T-cell (primary cell): Measurements from ENCODE around the gene SUGP1. TPM values are rescaled to one million over a fixed set of nuclear protein-coding genes. Genes with fewer than 3 reads are reported as not detected.

ENCODE experiments used
- ATAC-seq, 4 experiments: fragments of 200-7000 bp in 3 of 4; fragments of 150-1000 bp in 1 of 4; cut with Tn5 transposase; replicated peaks in 1 of 4; 1 replicate in 3 of 4; 2 replicates in 1 of 4; pipeline ENCODE4 v1.10.0; 2021; ENCODE audit warnings: moderate library complexity in 3 of 4, mild to moderate bottlenecking in 2 of 4, moderate number of reproducible peaks in 1 of 4
- CTCF ChIA-PET, 2 donors: fragments of 300-600 bp; sonication (Branson Sonifier 250); formaldehyde crosslinking; loops; one replicate each; lab custom pipeline; 2022; ENCODE audit warnings: antibody characterized with exemption in 2 of 2; lab: Charles Lee
- POLR2A ChIA-PET, 2 donors: fragments of 300-600 bp; sonication (Branson Sonifier 250); formaldehyde crosslinking; loops; one replicate each; lab custom pipeline; 2022; ENCODE audit warnings: antibody characterized with exemption in 2 of 2; lab: Charles Lee
- DNase-seq, 35 experiments: peaks; one replicate each; pipeline versions ENCODE4 v3.0.0 to v3.0.0-alpha.2; 2013 to 2023
- H3K27ac ChIP-seq: one replicate; pipeline ENCODE4 v1.5.1; 2013; ENCODE audit warnings: low read length
- H3K27me3 ChIP-seq, 2 experiments: replicated peaks in 1 of 2; 1 replicate in 1 of 2; 2 replicates in 1 of 2; pipeline versions ENCODE4 v1.6.1 to v1.7.0; 2013; ENCODE audit warnings: low read length in 1 of 2, mixed read lengths in 1 of 2; ENCODE audit not compliant: control insufficient read depth in 2 of 2, insufficient read depth in 2 of 2; ENCODE audit errors: extremely low read depth in 1 of 2
- H3K36me3 ChIP-seq, 2 donors: 1 replicate in 1 of 2; 2 replicates in 1 of 2; pipeline versions ENCODE4 v1.6.1 to v1.7.0; 2013; ENCODE audit warnings: low read length in 1 of 2; ENCODE audit not compliant: control insufficient read depth in 2 of 2, insufficient read depth in 1 of 2; ENCODE audit errors: extremely low read depth in 1 of 2
- H3K4me1 ChIP-seq, 2 experiments: 1 replicate in 1 of 2; 2 replicates in 1 of 2; pipeline versions ENCODE4 v1.6.1 to v1.7.0; 2013; ENCODE audit warnings: low read length in 2 of 2, mixed read lengths in 1 of 2; ENCODE audit not compliant: insufficient read depth in 2 of 2, control insufficient read depth in 1 of 2; ENCODE audit errors: extremely low read depth in 1 of 2
- H3K4me3 ChIP-seq, 2 donors: 1 replicate in 1 of 2; 2 replicates in 1 of 2; pipeline versions ENCODE4 v1.5.1 to v1.7.0; 2013; ENCODE audit warnings: mild to moderate bottlenecking in 2 of 2, low read length in 1 of 2, moderate library complexity in 1 of 2; ENCODE audit not compliant: control insufficient read depth in 1 of 2; ENCODE audit errors: extremely low read depth in 1 of 2
- H3K9me3 ChIP-seq: 2 replicates; pipeline ENCODE4 v1.7.0; 2013
- H3K27ac Mint-ChIP-seq, 2 donors: one replicate each; pipeline ENCODE4 v1.8.0; 2020 to 2021; ENCODE audit warnings: mild to moderate bottlenecking in 2 of 2, mixed read lengths in 2 of 2
- H3K27me3 Mint-ChIP-seq, 2 donors: one replicate each; pipeline ENCODE4 v1.8.0; 2021 to 2022; ENCODE audit warnings: mixed read lengths in 2 of 2
- H3K36me3 Mint-ChIP-seq: one replicate; pipeline ENCODE4 v1.8.0; 2021; ENCODE audit warnings: mixed read lengths
- H3K4me1 Mint-ChIP-seq, 3 donors: one replicate each; pipeline ENCODE4 v1.8.0; 2020 to 2022; ENCODE audit warnings: mixed read lengths in 3 of 3, mild to moderate bottlenecking in 1 of 3
- H3K4me3 Mint-ChIP-seq, 3 donors: one replicate each; pipeline ENCODE4 v1.8.0; 2020 to 2022; ENCODE audit warnings: mild to moderate bottlenecking in 3 of 3, mixed read lengths in 3 of 3, moderate library complexity in 3 of 3
- H3K9me3 Mint-ChIP-seq, 3 donors: one replicate each; pipeline ENCODE4 v1.8.0; 2020 to 2022; ENCODE audit warnings: mixed read lengths in 3 of 3
- WGBS: methylation state at CpG from one replicate; pipeline ENCODE4 v1.1.5; 2013; ENCODE audit warnings: missing lambda C conversion rate; ENCODE audit not compliant: insufficient coverage; 5-methylcytosine and 5-hydroxymethylcytosine counted together
- total RNA-seq, 35 experiments: library from RNA in 6 of 35; stranded (reverse) in 6 of 35; fragments of 120-200 nt in 1 of 35; gene quantifications; one replicate each; pipeline versions ENCODE4 v1.2.1 to v1.2.4 and lab custom pipeline; 2013 to 2026

SUGP1 gene
- total RNA-seq, 5 donors from 2014 or later (not counting 1 experiment from before 2014, with no cell fraction given): 59.5 to 89.8 (median 87.4) TPM

DNA sequence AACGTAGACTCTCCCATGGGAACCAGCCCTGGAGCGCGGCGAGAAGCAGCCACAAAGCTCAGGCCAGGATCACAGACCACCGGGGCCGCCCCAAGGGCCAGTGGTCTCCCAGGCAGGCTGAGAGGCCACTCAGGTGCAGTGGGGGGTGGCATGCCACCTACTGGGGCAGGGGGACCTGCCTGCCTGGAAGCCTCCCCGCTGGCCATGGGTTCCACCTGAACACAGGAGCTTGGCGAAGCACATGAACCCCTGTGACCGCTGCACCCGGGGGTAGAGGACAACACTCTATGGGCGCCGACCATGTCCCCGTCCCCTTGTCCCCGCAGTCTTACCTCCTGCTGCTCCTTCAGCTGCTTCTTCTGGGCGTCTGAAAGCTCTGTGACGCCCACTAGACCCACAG, 40.5 kb downstream of the SUGP1 start:
- Mint-ChIP-seq H3K4me3 (no peak overlapping the region), H3K36me3 (peaks cover 54% of the 10 kb centered on the region), H3K4me1 (no peaks in the 10 kb centered on the region), H3K27ac (no peak overlapping the region), H3K9me3 (no peaks in the 10 kb centered on the region), H3K27me3 (no peaks in the 10 kb centered on the region)
- WGBS: 97% methylated on average over 16 of the region's 16 CpGs
- Histone ChIP-seq H3K4me1 (no peaks in the 10 kb centered on the region), H3K9me3 (no peaks in the 10 kb centered on the region), H3K27ac (no peak overlapping the region), H3K36me3 (peaks cover 14 to 85% of the 10 kb centered on the region in 2 donors), H3K4me3 (no peak overlapping the region), H3K27me3 (peaks cover 0 to 25% of the 10 kb centered on the region in 2 experiments)
- ATAC-seq (no peak), DNase-seq (no peak)
- ChIA-PET CTCF (no interaction called here), POLR2A (interaction anchor here in 1 of 2 donors (0.5 kb wide), 1 partner anchor 9 kb away, joined by 3 read pairs; no protein-coding TSS in a partner anchor)

DNA sequence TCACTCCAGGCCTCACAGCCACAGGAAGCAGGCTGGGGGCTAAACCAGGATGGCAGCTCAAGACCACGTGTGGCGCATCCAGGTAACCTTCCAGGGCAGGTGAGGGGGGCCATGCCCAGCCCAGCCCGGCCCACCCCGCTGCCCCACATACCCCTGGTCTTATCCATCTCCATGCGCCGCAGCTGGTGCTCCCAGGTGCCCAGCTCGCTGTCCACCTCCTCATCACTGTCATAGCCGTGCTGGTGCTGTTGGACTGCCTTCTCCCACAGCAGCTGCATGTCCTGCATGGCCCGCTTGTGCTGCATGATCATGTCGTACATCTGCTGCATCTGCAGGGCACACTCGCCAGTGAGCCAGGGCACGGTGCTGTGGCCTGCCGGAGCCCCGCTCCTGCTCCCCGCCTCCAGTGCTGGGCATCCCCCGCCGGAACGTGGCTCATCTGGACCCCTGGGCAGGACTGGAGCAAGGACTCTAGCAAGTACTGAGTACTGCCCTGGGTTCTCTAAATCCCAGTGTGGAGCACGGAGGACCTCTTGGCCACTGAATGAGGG, 41.2 kb downstream of the SUGP1 start:
- Histone ChIP-seq H3K9me3 (no peaks in the 10 kb centered on the region), H3K27ac (no peak overlapping the region), H3K4me3 (no peak overlapping the region), H3K4me1 (no peaks in the 10 kb centered on the region), H3K27me3 (peaks cover 0 to 32% of the 10 kb centered on the region in 2 experiments), H3K36me3 (peaks cover 14 to 79% of the 10 kb centered on the region in 2 donors)
- ChIA-PET CTCF (no interaction called here), POLR2A (no interaction called here)
- no peak for ATAC-seq
- Mint-ChIP-seq H3K36me3 (peaks cover 49% of the 10 kb centered on the region), H3K27ac (no peak overlapping the region), H3K9me3 (no peaks in the 10 kb centered on the region), H3K4me3 (no peak overlapping the region), H3K27me3 (peaks cover under 1 to 4% of the 10 kb centered on the region in 2 donors), H3K4me1 (peaks cover 0 to 1% (median 0%) of the 10 kb centered on the region in 3 donors)
- WGBS: 98% methylated on average over 15 of the region's 19 CpGs
- no peak for DNase-seq

DNA sequence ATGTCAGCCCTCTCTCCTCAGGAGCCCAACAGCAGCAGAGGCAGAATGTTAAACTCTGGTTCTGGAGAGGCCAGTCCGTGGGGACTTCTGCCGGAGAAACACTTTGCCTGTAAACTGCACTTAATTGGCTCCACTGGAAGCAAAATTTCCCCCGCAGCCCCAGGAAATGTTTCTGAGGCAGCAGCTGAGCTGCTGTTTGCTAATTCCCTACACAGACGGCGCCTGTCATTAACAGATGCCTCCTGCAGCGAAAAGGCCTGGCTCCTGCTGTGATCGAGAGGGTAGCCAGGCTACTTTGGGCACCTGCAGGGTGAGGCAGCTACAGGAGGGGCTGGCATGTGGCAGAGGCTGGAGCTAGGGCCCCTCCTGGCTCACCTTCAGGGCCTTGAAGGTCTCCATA, 42.0 kb downstream of the SUGP1 start:
- H3K27ac Mint-ChIP-seq: no peak overlapping the region
- DNase-seq (no peak), ATAC-seq (no peak)
- Histone ChIP-seq H3K36me3 (peaks cover 14 to 71% of the 10 kb centered on the region in 2 donors), H3K4me3 (no peak overlapping the region), H3K27ac (no peak overlapping the region), H3K9me3 (no peaks in the 10 kb centered on the region), H3K27me3 (peaks cover 0 to 40% of the 10 kb centered on the region in 2 experiments), H3K4me1 (peaks cover 0 to 2% of the 10 kb centered on the region in 2 experiments)
- peaks cover 6 to 9% (median 6%) of the 10 kb centered on the region in 3 donors for H3K4me1 Mint-ChIP-seq
- CTCF ChIA-PET: no interaction called here
- H3K9me3 Mint-ChIP-seq: no peaks in the 10 kb centered on the region
- no peak overlapping the region for H3K4me3 Mint-ChIP-seq
- WGBS: 100% methylated on average over 7 of the region's 7 CpGs
- H3K36me3 Mint-ChIP-seq: peaks cover 42% of the 10 kb centered on the region
- POLR2A ChIA-PET: interaction anchor here in 1 of 2 donors (0.6 kb wide), 1 partner anchor 61 kb away, joined by 15 read pairs; no protein-coding TSS in a partner anchor
- peaks cover 9 to 12% of the 10 kb centered on the region in 2 donors for H3K27me3 Mint-ChIP-seq

DNA sequence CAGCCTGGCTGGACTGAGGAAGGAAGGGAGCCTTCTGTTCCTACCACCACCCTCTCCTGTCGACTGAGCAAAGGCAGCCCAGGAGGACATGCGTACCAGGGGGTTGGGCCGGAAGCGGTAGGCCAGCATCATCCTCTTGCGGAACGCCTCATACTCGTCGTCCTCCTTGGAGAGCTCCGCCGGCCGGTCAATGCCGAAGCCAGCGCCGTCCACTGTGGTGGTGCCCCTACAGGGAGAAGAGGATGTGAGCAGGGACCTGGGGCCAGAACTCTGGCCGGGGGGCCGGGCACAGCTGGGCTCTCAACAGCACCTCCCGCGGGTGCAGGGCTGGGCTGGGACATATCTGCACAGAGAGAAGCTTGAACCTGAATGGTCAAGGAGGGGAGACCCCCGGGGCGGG, 43.5 kb downstream of the SUGP1 start:
- DNase-seq: no peak
- CTCF ChIA-PET: interaction anchor here in 1 of 2 donors (0.6 kb wide), 1 partner anchor 39 kb away, joined by 8 read pairs; no protein-coding TSS in a partner anchor
- ATAC-seq: no peak
- Histone ChIP-seq H3K4me3 (no peak overlapping the region), H3K4me1 (peaks cover 0 to 4% of the 10 kb centered on the region in 2 experiments), H3K27ac (no peak overlapping the region), H3K9me3 (no peaks in the 10 kb centered on the region), H3K36me3 (peaks cover 14 to 62% of the 10 kb centered on the region in 2 donors), H3K27me3 (peaks cover 0 to 47% of the 10 kb centered on the region in 2 experiments)
- POLR2A ChIA-PET: no interaction called here
- Mint-ChIP-seq H3K36me3 (peaks cover 37% of the 10 kb centered on the region), H3K27me3 (peaks cover 9 to 19% of the 10 kb centered on the region in 2 donors), H3K4me3 (no peak overlapping the region), H3K9me3 (no peaks in the 10 kb centered on the region), H3K27ac (no peak overlapping the region), H3K4me1 (peaks cover 7 to 12% (median 10%) of the 10 kb centered on the region in 3 donors)
- 99% methylated on average over 17 of the region's 20 CpGs for WGBS

DNA sequence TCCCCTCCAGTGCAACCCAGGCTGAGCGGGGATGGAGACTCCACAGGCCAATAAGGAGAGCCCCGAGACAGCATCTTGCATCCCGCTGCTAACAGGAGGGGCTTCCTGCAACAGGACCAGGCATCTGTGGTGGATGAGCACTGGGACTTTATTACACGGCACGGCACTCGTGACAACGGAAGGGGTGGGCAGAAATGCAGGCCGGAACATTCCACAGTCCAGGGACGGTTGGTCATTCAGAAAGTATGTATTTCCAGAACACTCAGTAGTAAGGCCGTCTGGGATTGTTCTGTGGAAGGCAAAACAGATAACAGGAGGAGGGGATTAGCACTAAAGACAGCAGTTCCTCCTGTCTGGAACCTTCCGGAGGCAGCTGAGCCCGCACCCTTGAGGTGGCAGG, 43.9 kb downstream of the SUGP1 start:
- ATAC-seq (no peak), DNase-seq (no peak)
- H3K27ac ChIP-seq: no peak overlapping the region
- Mint-ChIP-seq H3K4me3 (no peak overlapping the region), H3K4me1 (peaks cover 7 to 12% (median 10%) of the 10 kb centered on the region in 3 donors), H3K27ac (no peak overlapping the region), H3K27me3 (peaks cover 9 to 21% of the 10 kb centered on the region in 2 donors), H3K9me3 (no peaks in the 10 kb centered on the region), H3K36me3 (peaks cover 32% of the 10 kb centered on the region)
- peaks cover 0 to 4% of the 10 kb centered on the region in 2 experiments for H3K4me1 ChIP-seq
- ChIA-PET POLR2A (no interaction called here), CTCF (interaction anchor here in 1 of 2 donors (0.6 kb wide), 1 partner anchor 39 kb away, joined by 8 read pairs; no protein-coding TSS in a partner anchor)
- peaks cover 14 to 58% of the 10 kb centered on the region in 2 donors for H3K36me3 ChIP-seq
- H3K4me3 ChIP-seq: no peak overlapping the region
- H3K27me3 ChIP-seq: peaks cover 0 to 47% of the 10 kb centered on the region in 2 experiments
- 98% methylated on average over 11 of the region's 12 CpGs for WGBS
- H3K9me3 ChIP-seq: no peaks in the 10 kb centered on the region

DNA sequence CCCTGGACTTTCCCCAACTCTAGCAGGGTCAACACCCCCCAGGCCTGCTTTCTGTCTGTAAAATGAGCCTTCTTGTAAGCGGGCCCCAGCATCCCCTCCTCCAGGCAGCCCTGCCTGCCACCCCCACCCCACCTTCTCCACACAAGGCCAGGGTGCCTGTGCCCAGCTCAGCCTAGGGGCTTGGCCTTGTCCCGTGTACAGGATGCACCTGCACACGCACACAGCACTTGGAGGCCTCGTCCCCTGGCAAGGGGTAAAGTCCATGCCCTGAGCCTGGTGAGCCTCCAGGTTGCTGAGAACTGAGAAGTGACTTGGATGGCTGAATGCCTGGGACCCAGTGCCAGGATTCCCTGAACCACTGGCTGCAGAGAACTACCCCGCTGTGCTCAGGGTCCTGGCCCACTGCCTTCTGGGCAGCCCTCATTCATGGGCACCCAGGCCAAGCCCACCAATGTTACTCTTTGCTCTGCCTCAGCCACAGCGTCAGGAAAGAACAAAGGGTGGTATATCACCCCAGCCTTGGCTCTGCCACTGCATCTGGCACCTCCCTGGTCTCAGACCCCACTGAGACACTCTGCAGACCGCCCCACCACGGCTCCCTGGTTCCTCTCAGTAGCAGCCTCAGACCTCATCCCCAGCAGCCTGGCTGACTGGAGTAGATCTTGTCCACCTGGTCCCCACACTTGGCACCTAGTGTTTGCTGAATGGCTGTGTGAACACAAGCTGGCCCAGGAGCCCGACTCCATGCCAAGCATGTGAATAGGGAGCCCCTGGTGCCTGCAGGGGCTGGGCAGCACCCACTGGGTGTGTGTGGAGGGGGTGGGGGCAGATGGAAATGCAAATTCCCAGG, 45.4 kb downstream of the SUGP1 start:
- ChIA-PET POLR2A (no interaction called here), CTCF (no interaction called here)
- Mint-ChIP-seq H3K36me3 (peaks cover 20% of the 10 kb centered on the region), H3K4me3 (no peak overlapping the region), H3K27me3 (peaks cover 9 to 21% of the 10 kb centered on the region in 2 donors), H3K4me1 (peaks cover 7 to 12% (median 10%) of the 10 kb centered on the region in 3 donors), H3K9me3 (no peaks in the 10 kb centered on the region), H3K27ac (no peak overlapping the region)
- Histone ChIP-seq H3K4me1 (peaks cover 0 to 4% of the 10 kb centered on the region in 2 experiments), H3K4me3 (no peak overlapping the region), H3K36me3 (peaks cover 14 to 46% of the 10 kb centered on the region in 2 donors), H3K27me3 (peaks cover 2 to 44% of the 10 kb centered on the region in 2 experiments), H3K9me3 (no peaks in the 10 kb centered on the region), H3K27ac (no peak overlapping the region)
- WGBS: 80% methylated on average over 7 of the region's 9 CpGs
- no peak for DNase-seq
- ATAC-seq: no peak
